Measurements from ENCODE around the gene FGFBP1. TPM values are rescaled to one million over a fixed set of nuclear protein-coding genes. Genes with fewer than 3 reads are reported as not detected.

The FGFBP1 gene
- total RNA-seq, 2 donors from 2014 or later, result not detected

GRCh38 chr4:15947684-15948083 lies 9.1 kb upstream of the FGFBP1 start:
- no peak for TF ChIP-seq CTCF (IDR thresholded peaks at IDR 0.05)
- H3K4me3 ChIP-seq, result no peak overlapping the region
- no peaks in the 10 kb centered on the region for H3K9me3 ChIP-seq
- H3K27me3 ChIP-seq (replicated peaks; ENCODE audit: insufficient read depth), result no peaks in the 10 kb centered on the region
- no peaks in the 10 kb centered on the region for H3K36me3 ChIP-seq
- H3K4me1 ChIP-seq (ENCODE audit: control insufficient read depth in 1 of 2, low read depth in 2 of 2), result no peaks in the 10 kb centered on the region
- H3K27ac ChIP-seq, result no peak overlapping the region
- no peak for ATAC-seq (ENCODE audit: insufficient number of reproducible peaks, low FRiP score, low read depth)
- DNase-seq (ENCODE audit: low spot score), result no peak

GRCh38 chr4:15945516-15945915 lies 7.0 kb upstream of the FGFBP1 start:
- Histone ChIP-seq H3K27me3 (replicated peaks; ENCODE audit: insufficient read depth) (no peaks in the 10 kb centered on the region), H3K36me3 (no peaks in the 10 kb centered on the region), H3K27ac (no peak overlapping the region), H3K9me3 (no peaks in the 10 kb centered on the region), H3K4me1 (ENCODE audit: control insufficient read depth in 1 of 2, low read depth in 2 of 2) (no peaks in the 10 kb centered on the region), H3K4me3 (no peak overlapping the region)
- DNase-seq (ENCODE audit: low spot score) (no peak), ATAC-seq (ENCODE audit: insufficient number of reproducible peaks, low FRiP score, low read depth) (no peak)
- TF ChIP-seq CTCF (IDR thresholded peaks at IDR 0.05), result no peak

- no peak for TF ChIP-seq CTCF (IDR thresholded peaks at IDR 0.05)
Observed at GRCh38 chr4:15944895-15945294, 6.4 kb upstream of the FGFBP1 start.

GRCh38 chr4:15942283-15942682 lies 3.7 kb upstream of the FGFBP1 start:
- Histone ChIP-seq H3K27ac (no peak overlapping the region), H3K4me3 (no peak overlapping the region), H3K36me3 (no peaks in the 10 kb centered on the region), H3K27me3 (replicated peaks; ENCODE audit: insufficient read depth) (no peaks in the 10 kb centered on the region), H3K9me3 (no peaks in the 10 kb centered on the region), H3K4me1 (ENCODE audit: control insufficient read depth in 1 of 2, low read depth in 2 of 2) (no peaks in the 10 kb centered on the region)
- no peak for DNase-seq (ENCODE audit: low spot score)
- no peak for ATAC-seq (ENCODE audit: insufficient number of reproducible peaks, low FRiP score, low read depth)
- no peak for TF ChIP-seq CTCF (IDR thresholded peaks at IDR 0.05)

More at GRCh38 chr4:15944895-15945294, 6.4 kb upstream of the FGFBP1 start:
- Histone ChIP-seq H3K4me1 (ENCODE audit: control insufficient read depth in 1 of 2, low read depth in 2 of 2) (no peaks in the 10 kb centered on the region), H3K4me3 (no peak overlapping the region), H3K27ac (no peak overlapping the region), H3K9me3 (no peaks in the 10 kb centered on the region), H3K36me3 (no peaks in the 10 kb centered on the region), H3K27me3 (replicated peaks; ENCODE audit: insufficient read depth) (no peaks in the 10 kb centered on the region)
- ATAC-seq (ENCODE audit: insufficient number of reproducible peaks, low FRiP score, low read depth), result no peak
- DNase-seq (ENCODE audit: low spot score), result no peak

- Histone ChIP-seq H3K4me3 (no peak overlapping the region), H3K4me1 (ENCODE audit: control insufficient read depth in 1 of 2, low read depth in 2 of 2) (peaks cover 0 to 5% of the 10 kb centered on the region in 2 donors), H3K9me3 (no peaks in the 10 kb centered on the region), H3K36me3 (no peaks in the 10 kb centered on the region), H3K27ac (no peak overlapping the region), H3K27me3 (replicated peaks; ENCODE audit: insufficient read depth) (no peaks in the 10 kb centered on the region)
- no peak for TF ChIP-seq CTCF (IDR thresholded peaks at IDR 0.05)
- DNase-seq (ENCODE audit: low spot score), result no peak
- ATAC-seq (ENCODE audit: insufficient number of reproducible peaks, low FRiP score, low read depth), result no peak
Observed at GRCh38 chr4:15938182-15938581, 358 bp downstream of the FGFBP1 start.

Measured in thoracic aorta (tissue), 2 donors.